GM20431 (cell line): ENCODE results near the gene THYN1.
"Not testable (repeated sequence)": the region's sequence is repeated elsewhere in the genome, so short reads cannot be mapped to it uniquely, and the experiment has no call there.

Experiments used
- in situ Hi-C: fragments of 300-500 bp; cut with MseI, MboI; formaldehyde crosslinking; loops from one replicate; pipeline ENCODE4 v1.15.0; 2020; ENCODE audit warnings: low sequenced_read_pairs; ENCODE audit not compliant: unreplicated experiment

The THYN1 gene

DNA sequence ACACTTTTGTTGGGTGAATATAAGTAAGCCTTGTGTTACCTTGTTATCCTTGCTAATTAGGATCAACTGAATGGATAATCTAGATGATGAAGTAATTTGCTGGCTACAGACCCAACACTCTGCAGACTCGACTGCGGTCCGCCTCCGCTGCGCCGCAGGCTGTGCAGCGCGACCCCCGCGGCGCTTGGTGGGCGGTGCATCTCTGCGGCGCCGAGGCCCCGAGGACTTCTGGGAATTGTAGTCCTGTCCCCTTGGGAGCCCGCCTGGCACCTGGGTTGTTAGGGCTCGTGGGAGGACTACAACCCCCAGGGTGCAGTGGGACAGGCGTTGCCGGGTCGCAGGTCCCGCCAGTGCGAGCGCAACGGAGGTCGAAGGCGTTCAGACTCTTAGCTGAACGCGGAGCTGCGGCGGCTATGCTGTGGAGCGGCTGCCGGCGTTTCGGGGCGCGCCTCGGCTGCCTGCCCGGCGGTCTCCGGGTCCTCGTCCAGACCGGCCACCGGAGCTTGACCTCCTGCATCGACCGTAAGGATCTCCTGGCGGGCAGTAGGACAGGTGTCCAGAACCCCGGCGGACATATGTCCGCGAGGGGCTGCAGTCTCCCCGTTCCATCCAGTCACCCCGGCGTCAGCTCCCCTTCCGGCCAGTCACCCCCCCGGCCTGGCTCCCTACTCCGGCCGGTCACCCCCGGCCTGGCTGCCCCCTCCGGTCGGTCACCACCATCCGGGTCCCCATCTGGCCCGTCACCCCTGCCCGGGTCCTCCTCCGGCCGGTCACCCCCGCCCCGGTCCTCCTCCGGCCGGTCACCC, at the start of gene THYN1, which contains the start of gene ACAD8:
Gene THYN1 (minus strand): TSS at position 165 of the 806 bp plus-strand sequence. CDS start 470 bp downstream, outside the sequence.
Gene ACAD8 (plus strand): TSS at position 381 of the 806 bp plus-strand sequence. CDS start 33 bp downstream, at position 414.
- in situ Hi-C loops: no loop called here

DNA sequence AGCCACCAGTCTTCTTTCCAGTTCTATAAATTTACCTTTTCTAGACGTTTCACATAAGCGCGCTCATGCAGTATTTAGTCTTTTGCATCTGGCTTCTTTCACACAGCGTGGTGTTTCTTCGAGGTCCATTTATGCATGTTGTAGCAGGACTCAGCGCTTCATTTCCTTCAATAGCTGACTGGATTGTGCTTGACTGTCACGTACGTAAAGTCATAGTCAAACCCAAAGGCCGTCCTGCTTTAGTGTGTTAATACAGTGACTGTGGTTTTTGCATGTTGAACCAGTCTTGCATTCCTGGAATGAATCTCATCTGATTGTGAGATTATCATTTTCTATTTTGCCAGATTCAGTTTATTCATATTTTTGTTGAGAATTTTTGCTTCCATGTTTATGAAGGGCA, 41.5 kb upstream of the THYN1 start:
- in situ Hi-C loops: no loop called here

DNA sequence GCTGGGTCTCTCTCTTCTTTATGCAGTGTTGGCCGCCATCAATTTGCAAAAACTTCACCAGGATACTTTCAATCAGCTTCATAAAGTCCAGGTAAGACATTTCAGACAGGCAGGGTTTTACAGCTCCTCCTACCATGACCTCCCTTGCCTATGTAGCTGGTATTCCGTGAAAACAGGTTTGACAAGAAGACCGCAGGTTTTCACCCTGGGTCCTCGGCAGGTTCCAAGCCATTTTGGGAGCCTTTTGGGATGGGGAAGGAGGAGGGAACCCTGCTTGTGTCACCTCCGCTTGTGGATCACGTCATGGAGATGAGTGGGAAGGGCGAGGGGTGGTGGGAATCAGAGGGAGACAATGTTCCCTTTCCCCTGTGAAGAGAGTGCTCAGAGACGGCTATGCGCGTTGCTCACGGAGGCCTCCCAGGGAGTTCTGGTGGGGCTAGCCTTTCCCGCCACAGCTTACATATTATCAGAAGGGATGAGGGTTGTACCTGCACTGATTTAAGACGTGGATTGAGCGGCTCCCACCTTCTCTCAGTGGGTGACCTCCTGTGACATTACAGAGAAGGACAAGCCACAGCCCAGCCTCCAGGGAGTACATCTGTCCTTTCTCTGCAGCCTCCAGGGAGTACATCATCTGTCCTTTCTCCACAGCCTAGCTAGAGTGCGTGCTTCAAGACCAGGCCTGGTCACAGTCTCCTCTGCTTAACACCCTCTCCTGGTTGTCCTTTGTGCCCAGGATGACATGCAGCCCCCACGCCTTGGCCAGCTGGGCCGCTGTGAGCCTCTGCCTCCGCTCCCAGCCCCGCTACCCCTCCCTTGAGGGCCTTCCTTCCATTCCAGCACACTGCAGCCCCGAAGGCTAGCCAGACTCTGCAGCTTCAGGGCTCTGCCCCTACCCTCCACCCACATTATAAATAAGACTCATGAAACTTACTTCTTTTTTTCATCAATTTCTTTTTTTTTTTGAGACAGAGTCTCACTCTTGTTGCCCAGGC, 40.3 kb upstream of the THYN1 start:
- in situ Hi-C loops: no loop called here

DNA sequence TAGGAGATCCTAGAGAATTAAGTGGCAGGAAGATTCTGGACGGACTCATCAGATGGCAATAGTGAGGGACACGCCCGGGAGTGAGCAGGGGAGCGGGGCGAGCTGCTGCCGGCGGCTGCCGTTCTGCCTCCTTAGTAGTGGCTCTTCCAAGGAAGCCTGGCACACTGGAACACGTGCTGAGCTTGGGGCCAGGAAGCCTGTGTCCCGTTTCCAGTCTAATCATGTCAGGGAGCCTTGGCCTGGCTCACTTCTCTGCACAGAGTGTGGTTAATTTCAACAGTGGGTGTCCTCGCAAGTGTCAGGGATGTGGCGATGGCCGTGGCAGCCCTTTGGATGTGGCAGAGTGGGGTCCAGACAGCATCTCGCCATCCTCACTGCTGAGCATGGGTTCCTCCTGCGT, 39.5 kb upstream of the THYN1 start:
- in situ Hi-C loops: no loop called here

DNA sequence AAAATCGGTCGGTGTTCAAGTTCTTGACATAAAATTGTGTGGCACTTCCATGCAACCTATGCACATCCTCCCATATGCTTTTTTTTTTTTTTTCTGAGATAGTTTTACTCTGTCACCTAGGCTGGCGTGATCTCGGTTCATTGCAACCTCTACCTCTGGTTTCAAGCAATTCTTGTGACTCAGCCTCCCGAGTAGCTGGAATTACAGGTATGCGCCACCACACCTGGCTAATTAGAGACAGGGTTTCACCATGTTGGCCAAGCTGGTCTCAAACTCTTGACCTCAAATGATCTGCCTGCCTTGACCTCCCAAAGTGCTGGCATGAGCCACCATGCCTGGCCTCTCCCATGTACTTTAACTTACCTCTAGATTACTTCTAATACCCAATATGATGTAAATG, 38.0 kb upstream of the THYN1 start:
- in situ Hi-C loops: no loop called here

DNA sequence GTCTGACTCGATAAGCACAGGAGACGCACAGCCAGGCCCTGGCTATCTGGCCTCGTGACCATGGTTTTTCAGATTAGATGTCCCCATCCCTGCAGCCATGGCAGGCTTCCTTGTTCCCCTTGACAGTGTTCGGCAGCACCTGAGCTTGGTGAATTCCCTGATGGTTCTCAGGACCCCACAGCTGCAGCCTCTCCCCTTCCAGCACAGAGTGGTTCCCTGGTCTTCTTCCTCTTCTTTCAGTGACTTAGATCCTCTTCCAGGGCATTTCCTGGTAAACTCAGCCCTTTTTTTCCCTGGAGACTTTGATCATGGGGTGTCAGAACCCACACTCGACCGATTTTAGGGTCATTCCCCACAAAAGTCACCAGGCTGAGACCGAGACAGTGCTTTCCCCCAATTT, 37.5 kb upstream of the THYN1 start:
- in situ Hi-C loops: no loop called here

DNA sequence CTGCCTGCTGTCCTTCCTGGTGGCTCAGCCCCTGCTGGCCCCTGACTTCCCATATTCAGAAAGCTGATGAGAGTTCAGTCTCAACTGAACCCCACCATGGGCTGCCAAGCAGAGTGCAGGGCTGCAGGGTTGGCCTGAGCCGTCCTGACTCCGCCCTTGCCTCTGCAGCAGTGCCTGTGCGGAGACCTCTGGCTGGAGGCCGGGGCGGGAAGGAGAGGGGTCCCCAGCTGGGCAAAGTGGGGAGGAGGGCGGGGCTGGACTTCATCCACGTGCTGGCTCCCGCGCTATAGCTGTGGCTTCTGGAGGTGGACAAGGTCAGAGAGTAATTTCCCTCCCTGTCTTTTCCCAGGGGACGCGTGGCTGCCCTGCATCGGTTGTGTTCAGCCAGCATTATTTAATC, 36.6 kb upstream of the THYN1 start:
- in situ Hi-C loops: no loop called here

DNA sequence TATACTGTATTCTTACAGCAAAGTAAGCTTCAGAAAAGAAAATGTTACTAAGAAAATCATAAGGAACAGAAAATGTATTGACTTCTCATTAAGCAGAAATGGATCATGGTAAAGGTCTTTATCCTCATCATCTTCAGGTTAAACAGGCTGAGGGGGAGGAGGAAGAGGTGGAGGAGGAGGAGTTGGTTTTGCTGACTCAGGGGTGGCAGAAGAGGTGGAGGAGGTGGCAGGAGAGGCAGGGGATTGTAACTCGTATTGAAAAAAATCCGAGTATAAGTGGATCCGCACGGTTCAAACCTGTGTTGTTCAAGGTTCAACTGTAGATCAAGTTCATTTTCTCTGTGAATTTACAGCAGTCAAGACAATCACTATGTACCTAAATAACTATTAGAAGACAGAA, 36.0 kb upstream of the THYN1 start:
- in situ Hi-C loops: no loop called here

DNA sequence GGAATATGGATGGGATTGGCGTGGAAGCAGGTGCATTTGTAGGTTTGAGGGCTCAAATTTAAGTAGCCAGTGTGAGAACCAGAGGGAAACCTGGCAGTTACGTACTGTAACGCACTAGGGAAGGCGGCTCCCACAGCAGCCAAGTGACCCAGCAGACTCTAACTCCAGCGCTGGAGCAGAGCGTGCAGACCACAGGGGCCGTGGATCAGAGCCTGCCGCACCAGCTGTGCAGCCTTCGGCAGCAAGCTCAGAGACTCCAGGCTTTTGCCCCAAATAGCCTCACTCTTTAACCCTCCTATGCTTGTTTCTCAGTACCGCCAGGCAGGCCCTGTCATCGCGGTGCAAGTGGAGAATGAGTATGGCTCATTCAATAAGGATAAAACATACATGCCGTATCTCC, 35.3 kb upstream of the THYN1 start:
- in situ Hi-C loops: no loop called here

DNA sequence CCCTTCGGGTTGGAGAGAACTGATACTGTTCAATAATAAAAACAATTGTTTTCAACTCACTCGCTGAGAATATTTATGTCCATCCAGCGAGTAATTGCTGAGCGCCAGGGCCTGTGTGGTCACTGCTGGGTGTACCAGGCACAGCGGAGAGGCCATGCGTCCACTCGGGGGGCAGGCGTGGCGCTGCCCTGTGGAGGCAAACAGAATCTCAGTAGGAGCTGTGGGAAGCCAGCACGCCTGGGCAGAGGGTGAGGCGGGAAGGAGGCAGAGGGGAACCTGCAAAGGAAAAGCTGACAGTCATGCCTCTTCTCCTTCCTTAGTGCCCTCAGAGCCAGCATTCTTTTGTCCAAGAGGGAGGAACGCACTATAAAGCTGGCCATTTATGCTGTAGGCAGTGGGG, 34.4 kb upstream of the THYN1 start:
- in situ Hi-C loops: no loop called here

DNA sequence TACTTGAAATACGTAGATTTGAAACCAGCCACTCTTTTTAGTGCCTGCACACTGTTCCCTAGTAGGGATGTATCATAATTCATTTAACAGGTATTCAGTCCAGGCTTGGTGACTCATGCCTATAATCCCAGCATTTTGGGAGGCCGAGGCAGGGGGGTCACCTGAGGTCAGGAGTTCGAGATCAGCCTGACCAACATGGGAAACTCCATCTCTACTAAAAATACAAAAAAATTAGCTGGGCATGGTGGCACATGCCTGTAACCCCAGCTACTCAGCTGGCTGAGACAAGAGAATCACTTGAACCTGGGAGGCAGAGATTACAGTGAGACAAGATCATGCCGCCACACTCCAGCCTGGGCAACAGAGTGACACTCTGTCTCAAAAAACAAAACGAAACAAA, 31.2 kb upstream of the THYN1 start:
- in situ Hi-C loops: not testable (repeated sequence)

DNA sequence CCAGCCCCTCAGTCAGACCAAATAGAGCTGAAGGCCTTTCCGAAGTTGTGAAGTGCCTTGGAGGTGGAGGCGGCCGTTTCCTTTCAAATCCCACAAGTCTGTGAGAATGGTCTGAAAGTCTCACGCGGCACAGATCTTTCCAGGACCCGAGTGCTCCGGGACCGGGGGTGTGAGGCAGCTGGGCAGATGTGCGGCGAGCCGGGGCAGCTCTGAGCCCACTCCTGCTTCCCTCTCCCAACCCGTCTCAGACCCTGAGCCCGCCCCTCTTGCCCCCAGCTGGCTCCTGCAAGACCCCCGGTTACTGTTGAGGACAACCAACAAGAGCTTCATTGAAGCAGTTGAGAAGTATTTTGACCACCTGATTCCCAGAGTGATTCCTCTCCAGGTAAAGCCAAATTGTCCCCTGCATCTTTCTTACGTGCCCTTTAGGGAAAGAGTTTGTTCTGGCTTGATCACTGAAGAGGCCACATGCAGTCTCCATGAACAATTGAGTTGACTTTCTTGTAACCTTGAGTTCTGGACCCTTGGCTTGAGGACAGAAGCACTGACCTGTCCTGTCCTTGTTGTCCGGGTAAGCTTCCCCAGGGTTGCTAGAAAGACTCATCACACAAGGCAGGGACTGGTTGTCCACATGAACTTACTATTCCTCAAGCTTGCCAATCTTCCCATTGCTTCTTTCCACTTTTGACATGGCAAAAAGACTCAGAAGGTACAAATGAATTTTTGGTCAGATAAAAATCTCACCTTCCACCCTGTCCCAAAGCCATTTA, 30.5 kb upstream of the THYN1 start:
- in situ Hi-C loops: no loop called here

DNA sequence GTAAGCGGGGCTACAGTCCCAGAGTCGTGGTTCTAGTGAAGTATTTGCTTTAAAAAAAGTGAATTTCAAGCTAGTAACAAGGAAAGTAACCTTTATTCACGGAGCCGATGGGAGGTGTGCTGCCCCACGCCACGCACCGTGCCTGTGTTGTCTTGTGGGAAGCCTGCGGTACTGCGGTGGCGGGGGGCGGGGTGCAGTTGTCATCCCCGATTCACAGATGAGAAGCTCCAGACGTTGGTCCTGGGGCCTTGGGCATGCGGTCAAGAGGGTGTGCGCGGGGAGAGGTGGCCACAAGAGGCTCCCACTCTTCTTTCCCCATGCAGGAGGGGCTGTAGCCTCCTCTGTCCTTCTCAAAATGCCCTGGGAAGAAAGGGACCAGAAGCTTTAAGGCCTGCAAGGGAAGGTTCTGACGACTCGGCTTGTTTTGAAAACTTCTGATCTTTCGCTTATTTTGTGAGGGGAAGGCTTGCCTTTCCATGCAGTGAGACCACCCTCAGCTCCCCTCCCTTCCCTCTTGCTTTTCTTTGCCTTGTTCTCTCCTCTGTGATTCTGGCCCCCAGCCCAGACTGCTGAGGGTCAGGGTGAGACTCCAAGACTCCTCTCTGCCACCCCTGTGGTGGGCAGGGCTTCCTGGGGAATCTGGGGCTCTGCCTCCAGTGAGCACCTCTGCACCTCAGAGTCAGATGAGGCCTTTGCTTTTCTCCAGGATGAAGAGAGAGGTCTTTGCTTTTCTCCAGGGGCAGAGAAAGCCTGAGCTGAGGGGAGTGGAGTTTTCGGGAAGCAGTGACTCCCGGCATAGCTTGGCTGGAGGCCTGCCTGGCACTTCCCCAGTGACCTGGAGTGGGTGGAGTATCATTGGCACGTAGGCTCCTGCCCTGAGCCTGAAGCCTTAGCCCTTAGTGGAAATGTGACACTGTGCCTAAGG, 29.2 kb upstream of the THYN1 start:
- in situ Hi-C loops: no loop called here

DNA sequence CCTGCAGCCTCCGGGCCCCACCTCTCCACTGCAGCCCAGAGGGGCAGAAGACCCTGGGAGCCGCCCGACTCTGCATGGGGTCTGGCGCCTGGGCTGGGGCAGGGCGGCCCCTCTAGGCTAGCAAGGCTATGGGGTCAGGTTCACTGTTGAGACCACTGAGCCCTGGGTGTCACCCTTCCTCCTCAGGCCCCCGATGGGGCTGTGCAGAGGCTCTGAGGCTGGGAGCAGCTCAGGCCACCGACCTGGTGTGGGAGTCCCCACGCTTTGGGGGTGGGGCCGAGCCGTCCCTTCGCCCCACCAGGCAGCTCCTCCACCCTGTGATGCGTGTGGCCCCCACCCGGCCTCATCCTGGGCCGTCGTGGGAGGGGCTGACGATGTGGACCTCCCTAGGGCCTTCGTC, 28.5 kb upstream of the THYN1 start:
- in situ Hi-C loops: not testable (repeated sequence)

DNA sequence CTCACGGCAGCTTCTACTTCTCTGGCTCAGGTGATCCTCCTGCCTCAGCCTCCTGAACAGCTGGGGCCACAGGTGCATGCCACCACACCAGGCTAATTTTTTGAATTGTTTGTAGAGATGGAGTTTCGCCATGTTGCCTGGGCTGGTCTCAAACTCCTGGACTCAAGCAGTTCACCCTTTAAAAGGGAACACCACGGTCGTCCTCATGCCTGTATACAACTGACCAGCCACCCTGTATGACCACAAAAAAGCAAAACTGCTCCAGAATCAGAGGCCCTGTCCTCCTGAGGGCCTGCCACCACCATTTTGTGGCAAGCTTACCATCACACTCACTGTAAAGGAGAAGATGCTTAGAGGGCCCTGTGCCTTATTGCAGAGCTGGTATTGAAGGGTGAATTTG, 25.2 kb upstream of the THYN1 start:
- in situ Hi-C loops: no loop called here

DNA sequence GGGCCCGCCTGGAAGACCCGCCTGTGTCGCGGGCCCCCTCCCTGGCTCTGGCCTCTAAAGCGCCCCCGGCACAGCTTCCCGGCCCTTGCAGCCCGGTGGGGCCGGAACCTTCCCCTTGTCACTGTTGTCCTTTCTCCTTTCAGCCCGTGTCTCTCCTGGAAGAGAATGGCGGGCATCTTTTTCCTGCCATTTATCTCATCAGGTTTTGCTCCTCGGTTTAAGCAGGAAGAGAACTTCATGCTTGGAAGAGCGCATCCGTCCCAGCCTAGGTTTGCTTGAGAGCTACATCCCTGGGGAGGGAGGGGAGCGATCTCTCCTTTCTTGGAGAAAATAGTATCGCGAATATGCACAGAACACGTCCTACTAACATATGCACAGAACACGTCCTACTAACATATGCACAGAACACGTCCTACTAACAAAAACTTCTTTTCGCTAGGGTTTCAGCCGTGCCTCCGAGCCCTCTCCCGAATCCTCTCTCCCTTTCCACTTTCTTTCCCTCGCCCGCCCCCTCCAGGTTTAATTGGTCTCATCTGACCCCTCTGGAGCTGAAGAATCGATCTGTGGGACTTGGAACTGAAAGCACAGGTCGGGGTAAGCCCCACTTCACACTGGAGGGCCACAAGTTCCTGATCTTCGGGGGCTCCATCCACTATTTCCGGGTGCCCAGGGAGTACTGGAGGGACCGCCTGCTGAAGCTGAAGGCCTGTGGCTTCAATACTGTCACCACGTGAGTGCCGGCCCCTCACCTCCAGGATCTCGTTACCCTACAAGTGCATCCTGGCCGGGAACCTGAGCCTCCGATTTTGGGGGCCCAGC, 24.2 kb upstream of the THYN1 start:
- in situ Hi-C loops: no loop called here

DNA sequence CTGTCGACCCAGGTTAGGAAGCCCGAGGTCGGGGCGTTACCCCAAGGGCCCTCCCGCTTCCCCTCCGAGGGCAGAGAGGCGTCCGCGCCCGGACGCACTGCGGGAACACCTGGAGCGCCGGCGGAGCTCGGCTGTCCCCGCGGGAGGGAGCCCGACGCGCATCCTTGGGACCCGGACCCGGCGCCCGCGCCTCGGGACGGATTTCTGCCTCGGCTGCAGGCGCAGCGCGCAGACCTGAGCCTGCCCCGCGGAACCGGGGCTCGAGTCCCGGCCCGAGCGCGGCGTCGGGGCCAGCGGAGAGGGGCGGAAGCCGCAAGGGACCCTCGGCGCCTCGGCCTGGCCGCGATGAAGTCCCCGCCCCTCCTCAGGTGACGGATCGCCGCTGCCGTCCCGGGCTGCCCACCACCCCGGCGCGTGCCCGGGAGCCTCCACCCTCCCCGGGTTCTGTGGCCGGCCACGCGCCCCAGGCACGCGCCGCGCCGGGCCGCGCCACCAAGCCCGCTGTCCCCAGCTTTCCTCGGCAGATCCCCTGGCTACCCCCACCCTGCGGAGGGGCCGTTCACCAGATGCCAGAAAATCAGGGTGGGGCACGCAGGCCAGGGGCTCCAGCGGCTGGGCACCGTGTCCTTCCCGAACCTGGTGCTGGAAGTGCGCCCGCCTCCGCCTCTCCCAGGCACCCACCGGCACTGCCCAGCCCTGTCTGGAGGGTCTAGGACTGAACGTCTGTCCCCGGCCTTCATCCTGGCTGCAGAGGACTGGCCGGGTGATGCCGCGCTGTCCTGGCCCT, 23.4 kb upstream of the THYN1 start:
- in situ Hi-C loops: no loop called here
